Neural cell (in vitro differentiated cells): ENCODE data around the gene TRIM9. TPM values are rescaled to one million over a fixed set of nuclear protein-coding genes. Genes with fewer than 3 reads are reported as not detected.

Source experiments
- H2AFZ ChIP-seq: fragments of 200-600, 300-800 bp; sonication (generic), shearing (Covaris generic); 2 replicates; pipeline ENCODE4 v1.6.0; 2014; ENCODE audit warnings: low read depth, mild to moderate bottlenecking, antibody characterized with exemption, low read length, moderate library complexity
- H3F3A ChIP-seq: fragments of 200-600 bp; shearing (Covaris generic); 2 replicates; pipeline ENCODE4 v1.6.1; 2016; ENCODE audit warnings: mild to moderate bottlenecking, moderate library complexity, mixed read lengths, antibody characterized with exemption, low read length; ENCODE audit not compliant: insufficient read depth, poor library complexity, severe bottlenecking
- H3K27ac ChIP-seq: fragments of 200-600, 300-800 bp; sonication (generic), shearing (Covaris generic); 2 replicates; pipeline ENCODE4 v1.5.1; 2014; ENCODE audit warnings: mild to moderate bottlenecking, low read length, moderate library complexity
- H3K27me3 ChIP-seq: fragments of 300-800, 200-600 bp; sonication (generic), shearing (Covaris generic); 2 replicates; pipeline ENCODE4 v1.6.0; 2014; ENCODE audit warnings: mild to moderate bottlenecking, low read depth, low read length, moderate library complexity; ENCODE audit not compliant: insufficient read depth
- H3K36me3 ChIP-seq: fragments of 300-800, 200-600 bp; sonication (generic), shearing (Covaris generic); 2 replicates; pipeline ENCODE4 v1.5.1; 2014; ENCODE audit warnings: mild to moderate bottlenecking, antibody characterized with exemption, low read length, moderate library complexity; ENCODE audit not compliant: insufficient read depth
- H3K4me2 ChIP-seq: fragments of 300-800, 200-600 bp; sonication (generic), shearing (Covaris generic); 2 replicates; pipeline ENCODE4 v1.6.0; 2014; ENCODE audit warnings: mild to moderate bottlenecking, low read length
- H3K4me3 ChIP-seq: fragments of 300-800, 200-600 bp; sonication (generic), shearing (Covaris generic); 2 replicates; pipeline ENCODE4 v1.5.1; 2014; ENCODE audit warnings: mild to moderate bottlenecking, low read length, moderate library complexity
- H3K79me2 ChIP-seq: fragments of 200-600 bp; shearing (Covaris generic); replicated peaks from 2 replicates; pipeline ENCODE4 v1.6.0; 2014; ENCODE audit warnings: mild to moderate bottlenecking, low read length, moderate library complexity; ENCODE audit not compliant: insufficient read depth
- H3K9ac ChIP-seq: fragments of 300-800, 200-600 bp; sonication (generic), shearing (Covaris generic); 2 replicates; pipeline ENCODE4 v1.6.1; 2016; ENCODE audit warnings: mild to moderate bottlenecking, low read length, mixed read lengths
- H3K9me2 ChIP-seq: fragments of 200-600 bp; shearing (Covaris generic); 2 replicates; pipeline ENCODE4 v1.6.1; 2016; ENCODE audit warnings: mild to moderate bottlenecking, low read length, mixed read lengths; ENCODE audit not compliant: insufficient read depth
- H3K9me3 ChIP-seq: fragments of 200-600, 300-800 bp; sonication (generic), shearing (Covaris generic); 2 replicates; pipeline ENCODE4 v1.6.1; 2016; ENCODE audit warnings: mild to moderate bottlenecking, mixed run types, low read length, moderate library complexity, mixed read lengths
- H4K20me1 ChIP-seq: fragments of 200-600 bp; shearing (Covaris generic); 2 replicates; pipeline ENCODE4 v1.6.1; 2016; ENCODE audit warnings: mild to moderate bottlenecking, mixed run types; ENCODE audit not compliant: insufficient read depth
- CTCF ChIP-seq: fragments of 450-650 bp; IDR thresholded peaks from 2 replicates; pipeline ENCODE4 v1.5.1; 2014; ENCODE audit warnings: antibody characterized with exemption, mild to moderate bottlenecking, moderate library complexity; ENCODE audit not compliant: poor library complexity, severe bottlenecking
- EP300 ChIP-seq: fragments of 450-650 bp; conservative IDR thresholded peaks from 2 replicates; pipeline ENCODE4 v1.6.1; 2014; ENCODE audit warnings: antibody characterized with exemption, mild to moderate bottlenecking, moderate library complexity; ENCODE audit not compliant: poor library complexity, severe bottlenecking
- EZH2 ChIP-seq: fragments of 200-600, 300-800 bp; shearing (Covaris generic), sonication (generic); IDR thresholded peaks from 2 replicates; pipeline ENCODE4 v1.6.1; 2014; ENCODE audit warnings: antibody characterized with exemption, low read length, borderline replicate concordance, mild to moderate bottlenecking; ENCODE audit not compliant: insufficient read depth, poor library complexity, severe bottlenecking
- MXI1 ChIP-seq: fragments of 450-650 bp; conservative IDR thresholded peaks from 2 replicates; pipeline ENCODE4 v1.6.1; 2014; ENCODE audit warnings: antibody characterized with exemption, mild to moderate bottlenecking; ENCODE audit not compliant: poor library complexity, severe bottlenecking
- POLR2AphosphoS5 ChIP-seq: IDR thresholded peaks from 2 replicates; pipeline ENCODE4 v1.6.1; 2012
- RAD21 ChIP-seq: fragments of 450-650 bp; conservative IDR thresholded peaks from 2 replicates; pipeline ENCODE4 v1.6.1; 2014; ENCODE audit warnings: antibody characterized with exemption, mild to moderate bottlenecking, moderate library complexity
- REST ChIP-seq: IDR thresholded peaks from 2 replicates; pipeline ENCODE4 v1.6.1; 2012; ENCODE audit warnings: borderline replicate concordance
- SMC3 ChIP-seq: fragments of 450-650 bp; conservative IDR thresholded peaks from 2 replicates; pipeline ENCODE4 v1.6.1; 2014; ENCODE audit warnings: antibody characterized with exemption, mild to moderate bottlenecking, moderate library complexity; ENCODE audit not compliant: poor library complexity
- TAF1 ChIP-seq: IDR thresholded peaks from 2 replicates; pipeline ENCODE4 v1.6.1; 2012; ENCODE audit warnings: low read depth
- polyA plus RNA-seq: library from polyadenylated mRNA; depleted of rRNA; stranded (reverse); fragments of >200 nt; gene quantifications from 2 replicates; pipeline ENCODE4 v1.2.3, GENCODE V29; 2014

TRIM9 gene
- polyA plus RNA-seq, 1 donor from 2014 or later, result 15.9 TPM

GRCh38 chr14:50967790-50968189, 127.1 kb downstream of the TRIM9 start:
- Histone ChIP-seq H3K36me3 (no peaks in the 10 kb centered on the region), H4K20me1 (no peaks in the 10 kb centered on the region), H3F3A (no peaks in the 10 kb centered on the region), H3K9me2 (no peaks in the 10 kb centered on the region), H3K79me2 (no peaks in the 10 kb centered on the region), H2AFZ (no peak overlapping the region), H3K9ac (no peak overlapping the region), H3K9me3 (no peaks in the 10 kb centered on the region), H3K27me3 (no peaks in the 10 kb centered on the region), H3K27ac (no peak overlapping the region), H3K4me2 (no peak overlapping the region), H3K4me3 (no peak overlapping the region)
- TF ChIP-seq REST (no peak), TAF1 (no peak), RAD21 (no peak), EP300 (no peak), POLR2AphosphoS5 (no peak), SMC3 (no peak), CTCF (no peak), EZH2 (no peak), MXI1 (no peak)

GRCh38 chr14:50967103-50967502, 127.8 kb downstream of the TRIM9 start:
- Histone ChIP-seq H3K4me2 (no peak overlapping the region), H3K9ac (no peak overlapping the region), H3K9me2 (no peaks in the 10 kb centered on the region), H3F3A (no peaks in the 10 kb centered on the region), H3K4me3 (no peak overlapping the region), H3K9me3 (no peaks in the 10 kb centered on the region), H3K27me3 (no peaks in the 10 kb centered on the region), H3K79me2 (no peaks in the 10 kb centered on the region), H3K27ac (no peak overlapping the region), H4K20me1 (no peaks in the 10 kb centered on the region), H2AFZ (no peak overlapping the region), H3K36me3 (no peaks in the 10 kb centered on the region)
- no peak for TF ChIP-seq POLR2AphosphoS5
- TF ChIP-seq RAD21, result no peak
- TF ChIP-seq CTCF, result no peak
- no peak for TF ChIP-seq MXI1
- no peak for TF ChIP-seq EZH2
- no peak for TF ChIP-seq SMC3
- no peak for TF ChIP-seq TAF1
- TF ChIP-seq REST, result no peak
- TF ChIP-seq EP300, result no peak
